LHCN-M2 (cell line): Measurements from ENCODE around the gene COX6B1. TPM values are rescaled to one million over a fixed set of nuclear protein-coding genes. Genes with fewer than 3 reads are reported as not detected.

Source experiments
- total RNA-seq: library from RNA; depleted of rRNA; stranded (reverse); fragments of >200 nt; gene quantifications from 2 replicates; pipeline ENCODE4 v1.2.3, GENCODE V29; 2014; rRNA removed

The COX6B1 gene
- total RNA-seq, 1 experiment from 2014 or later, result 482 TPM

Other genes starting within 250 kb of the COX6B1 start
- gene FFAR2, start 200.1 kb upstream of the COX6B1 start, total RNA-seq, result not detected in 2 replicates
- gene KRTDAP, start 157.9 kb upstream of the COX6B1 start, total RNA-seq, result not detected in 2 replicates
- 0.29 and 1.1 TPM in 2 replicates for gene DMKN, start 134.7 kb upstream of the COX6B1 start, total RNA-seq
- 0.77 TPM in 1 of 2 replicates, not detected in the other for gene SBSN, start 120.0 kb upstream of the COX6B1 start, total RNA-seq
- not detected in 2 replicates for gene GAPDHS, start 114.9 kb upstream of the COX6B1 start, total RNA-seq
- 106 and 114 TPM in 2 replicates for gene TMEM147, start 102.7 kb upstream of the COX6B1 start, total RNA-seq
- gene ATP4A, start 84.7 kb upstream of the COX6B1 start, total RNA-seq, result not detected in 2 replicates
- not detected in 2 replicates for gene PMIS2, start 62.1 kb upstream of the COX6B1 start, total RNA-seq
- 17.4 and 21.0 TPM in 2 replicates for gene HAUS5, start 35.6 kb upstream of the COX6B1 start, total RNA-seq
- gene RBM42, start 19.3 kb upstream of the COX6B1 start, total RNA-seq, result 101 and 103 TPM in 2 replicates
- gene ETV2, start 6.6 kb upstream of the COX6B1 start, total RNA-seq, result 0.46 and 1.5 TPM in 2 replicates
- gene UPK1A, start 18.2 kb downstream of the COX6B1 start, total RNA-seq, result 0.17 TPM in 1 of 2 replicates, not detected in the other
- gene ZBTB32, start 56.2 kb downstream of the COX6B1 start, total RNA-seq, result not detected in 2 replicates
- gene KMT2B, start 69.7 kb downstream of the COX6B1 start, total RNA-seq, result 9.8 and 10.8 TPM in 2 replicates
- 5.1 and 11.7 TPM in 2 replicates for gene IGFLR1, start 94.1 kb downstream of the COX6B1 start, total RNA-seq
- 12.2 and 12.4 TPM in 2 replicates for gene U2AF1L4, start 97.1 kb downstream of the COX6B1 start, total RNA-seq
- 35.2 and 35.6 TPM in 2 replicates for gene PSENEN, start 97.3 kb downstream of the COX6B1 start, total RNA-seq
- gene LIN37, start 100.3 kb downstream of the COX6B1 start, total RNA-seq, result 16.9 and 18.7 TPM in 2 replicates
- gene HSPB6, start 108.7 kb downstream of the COX6B1 start, total RNA-seq, result 0.29 TPM in 1 of 2 replicates, not detected in the other
- gene PROSER3, start 109.9 kb downstream of the COX6B1 start, total RNA-seq, result 7.2 and 8.2 TPM in 2 replicates
- 6.4 and 6.6 TPM in 2 replicates for gene ARHGAP33, start 127.2 kb downstream of the COX6B1 start, total RNA-seq
- not detected in 2 replicates for gene PRODH2, start 164.5 kb downstream of the COX6B1 start, total RNA-seq
- gene NPHS1, start 204.2 kb downstream of the COX6B1 start, total RNA-seq, result not detected in 2 replicates
- not detected in 2 replicates for gene KIRREL2, start 208.6 kb downstream of the COX6B1 start, total RNA-seq
- 38.3 and 47.1 TPM in 2 replicates for gene APLP1, start 220.3 kb downstream of the COX6B1 start, total RNA-seq